H1 (cell line): ENCODE measurements around the gene ARL5A. TPM values are rescaled to one million over a fixed set of nuclear protein-coding genes. Genes with fewer than 3 reads are reported as not detected.

ENCODE experiments used
- CTCF ChIA-PET: fragments of 300-600 bp; sonication (Branson Sonifier 250); formaldehyde crosslinking; loops from one replicate; lab custom pipeline; 2021; ENCODE audit not compliant: partially characterized antibody; lab: Charles Lee
- POLR2A ChIA-PET: fragments of 300-600 bp; sonication (Branson Sonifier 250); formaldehyde crosslinking; loops from one replicate; lab custom pipeline; 2021; ENCODE audit warnings: inconsistent platforms; ENCODE audit not compliant: partially characterized antibody; lab: Charles Lee
- DNase-seq, 2 experiments: peaks; one replicate each; pipeline versions ENCODE4 v3.0.0 to v3.0.0-alpha.2; 2010 to 2022; ENCODE audit warnings: low spot score in 2 of 2, low read depth in 1 of 2, mixed read lengths in 1 of 2
- FAIRE-seq: peaks from 2 replicates; lab custom pipeline; 2011; peaks lifted over from hg19 to GRCh38; lab: Jason Lieb, UNC
- H2AFZ ChIP-seq: 2 replicates; pipeline ENCODE4 v1.8.1; 2012; ENCODE audit warnings: low read length, inconsistent platforms
- H2AK5ac ChIP-seq: 2 replicates; pipeline ENCODE4 v1.6.1; 2013; ENCODE audit warnings: low read depth, low read length
- H2BK120ac ChIP-seq: replicated peaks from 2 replicates; pipeline ENCODE3; 2013; ENCODE audit warnings: low read depth, low read length, inconsistent platforms
- H2BK12ac ChIP-seq: 2 replicates; pipeline ENCODE4 v1.6.1; 2013; ENCODE audit warnings: low read depth, low read length
- H2BK15ac ChIP-seq: 2 replicates; pipeline ENCODE4 v1.6.1; 2013; ENCODE audit warnings: low read length
- H2BK20ac ChIP-seq: 2 replicates; pipeline ENCODE4 v1.6.1; 2013; ENCODE audit warnings: low read length
- H2BK5ac ChIP-seq: 2 replicates; pipeline ENCODE4 v1.6.1; 2013; ENCODE audit warnings: low read depth, low read length
- H3K14ac ChIP-seq: 2 replicates; pipeline ENCODE4 v1.6.1; 2013; ENCODE audit warnings: inconsistent platforms; ENCODE audit not compliant: insufficient read length
- H3K18ac ChIP-seq: 2 replicates; pipeline ENCODE4 v1.6.1; 2013; ENCODE audit warnings: low read length; ENCODE audit errors: extremely low read depth
- H3K23ac ChIP-seq: 2 replicates; pipeline ENCODE4 v1.6.1; 2013; ENCODE audit warnings: inconsistent platforms; ENCODE audit not compliant: insufficient read length
- H3K23me2 ChIP-seq: 2 replicates; pipeline ENCODE4 v1.6.1; 2013; ENCODE audit warnings: low read depth, low read length
- H3K27ac ChIP-seq: 2 replicates; pipeline ENCODE4 v1.6.1; 2011; ENCODE audit warnings: low read depth, low read length, inconsistent platforms
- H3K27me3 ChIP-seq, 4 experiments: replicated peaks in 1 of 4; 1 replicate in 1 of 4; 2 replicates in 3 of 4; pipeline versions ENCODE4 v1.6.1 to v1.8.1; 2011 to 2013; ENCODE audit warnings: low read length in 3 of 4, mild to moderate bottlenecking in 3 of 4, inconsistent platforms in 2 of 4, mixed read lengths in 2 of 4, moderate library complexity in 1 of 4; ENCODE audit not compliant: control insufficient read depth in 3 of 4, insufficient read depth in 3 of 4; ENCODE audit errors: extremely low read depth in 1 of 4
- H3K36me3 ChIP-seq, 4 experiments: 2 replicates each; pipeline versions ENCODE4 v1.6.1 to v1.8.1; 2011 to 2013; ENCODE audit warnings: mild to moderate bottlenecking in 4 of 4, low read length in 3 of 4, moderate library complexity in 2 of 4, control low read depth in 1 of 4, inconsistent platforms in 1 of 4; ENCODE audit not compliant: insufficient read depth in 4 of 4, control insufficient read depth in 2 of 4
- H3K4ac ChIP-seq: replicated peaks from 2 replicates; pipeline ENCODE3; 2013; ENCODE audit warnings: low read length, low read depth, mixed read lengths, inconsistent platforms; ENCODE audit not compliant: insufficient read length
- H3K4me1 ChIP-seq, 4 experiments: replicated peaks in 1 of 4; 1 replicate in 1 of 4; 2 replicates in 3 of 4; pipeline versions ENCODE4 v1.6.1 to v1.8.1; 2011 to 2013; ENCODE audit warnings: low read length in 3 of 4, inconsistent platforms in 2 of 4, mixed read lengths in 1 of 4; ENCODE audit not compliant: insufficient read depth in 4 of 4, control insufficient read depth in 3 of 4
- H3K4me2 ChIP-seq, 2 experiments: 2 replicates each; pipeline versions ENCODE4 v1.6.1 to v1.8.1; 2011 to 2013; ENCODE audit warnings: low read depth in 2 of 2, low read length in 2 of 2, control low read depth in 1 of 2, inconsistent platforms in 1 of 2, mild to moderate bottlenecking in 1 of 2; ENCODE audit not compliant: insufficient read depth in 1 of 2
- H3K4me3 ChIP-seq, 4 experiments: fragments of 200-600, 300-600 bp in 1 of 4; sonication (generic), shearing (Covaris generic), sonication (Bioruptor Twin) in 1 of 4; 2 replicates each; pipeline versions ENCODE4 v1.5.1 to v1.8.1; 2011 to 2016; ENCODE audit warnings: low read length in 4 of 4, low read depth in 3 of 4, control low read depth in 2 of 4, inconsistent platforms in 2 of 4, mild to moderate bottlenecking in 2 of 4, mixed read lengths in 1 of 4, moderate library complexity in 1 of 4; ENCODE audit not compliant: insufficient read depth in 2 of 4; ENCODE audit errors: extremely low read depth in 1 of 4
- H3K56ac ChIP-seq: replicated peaks from 2 replicates; pipeline ENCODE3; 2013; ENCODE audit warnings: low read depth, mild to moderate bottlenecking, mixed read lengths, low read length, inconsistent platforms; ENCODE audit not compliant: insufficient read length
- H3K79me1 ChIP-seq: 2 replicates; pipeline ENCODE4 v1.6.1; 2013; ENCODE audit warnings: low read depth, low read length, control low read depth
- H3K79me2 ChIP-seq, 2 experiments: 2 replicates each; pipeline versions ENCODE4 v1.6.1 to v1.8.1; 2012 to 2013; ENCODE audit warnings: low read length in 2 of 2, mild to moderate bottlenecking in 2 of 2, inconsistent platforms in 1 of 2; ENCODE audit not compliant: insufficient read depth in 2 of 2, control insufficient read depth in 1 of 2
- H3K9ac ChIP-seq, 4 experiments: replicated peaks in 1 of 4; 1 replicate in 1 of 4; 2 replicates in 3 of 4; pipeline versions ENCODE4 v1.6.1 to v1.8.1; 2011 to 2013; ENCODE audit warnings: low read depth in 3 of 4, low read length in 3 of 4, control low read depth in 2 of 4, mild to moderate bottlenecking in 2 of 4, moderate library complexity in 2 of 4, inconsistent platforms in 1 of 4; ENCODE audit errors: extremely low read depth in 1 of 4
- H3K9me3 ChIP-seq, 2 experiments: 2 replicates each; pipeline versions ENCODE4 v1.6.1 to v1.8.1; 2012 to 2013; ENCODE audit warnings: mild to moderate bottlenecking in 2 of 2, moderate library complexity in 2 of 2, control low read depth in 1 of 2, inconsistent platforms in 1 of 2, low read depth in 1 of 2, low read length in 1 of 2, mixed read lengths in 1 of 2; ENCODE audit not compliant: insufficient read depth in 2 of 2
- H4K20me1 ChIP-seq, 2 experiments: replicated peaks in 1 of 2; 2 replicates each; pipeline versions ENCODE3 to v1.8.1; 2011 to 2013; ENCODE audit warnings: inconsistent platforms in 2 of 2, low read length in 2 of 2, mild to moderate bottlenecking in 1 of 2; ENCODE audit not compliant: insufficient read depth in 2 of 2, control insufficient read depth in 1 of 2
- H4K5ac ChIP-seq: 2 replicates; pipeline ENCODE4 v1.6.1; 2013; ENCODE audit warnings: low read length, low read depth, mixed read lengths, inconsistent platforms; ENCODE audit not compliant: insufficient read length
- H4K8ac ChIP-seq: 2 replicates; pipeline ENCODE4 v1.8.0; 2013; ENCODE audit warnings: mild to moderate bottlenecking, moderate library complexity, low read length, inconsistent platforms; ENCODE audit not compliant: insufficient read depth; ENCODE audit errors: extremely low read depth
- H4K91ac ChIP-seq: replicated peaks from 2 replicates; pipeline ENCODE3; 2013; ENCODE audit warnings: low read length, mixed read lengths, inconsistent platforms; ENCODE audit not compliant: insufficient read length
- BACH1 ChIP-seq: IDR thresholded peaks from 2 replicates; pipeline ENCODE4 v1.6.1; 2012; ENCODE audit warnings: low read length, improper control_type of control experiment
- BRCA1 ChIP-seq: IDR thresholded peaks from 2 replicates; pipeline ENCODE4 v1.6.1; 2012; ENCODE audit warnings: low read depth, low read length, improper control_type of control experiment
- CEBPB ChIP-seq: IDR thresholded peaks from 2 replicates; pipeline ENCODE4 v1.6.1; 2012; ENCODE audit warnings: low read depth, low read length
- CTBP2 ChIP-seq: IDR thresholded peaks from 2 replicates; pipeline ENCODE4 v1.7.0; 2011; ENCODE audit warnings: borderline replicate concordance, mild to moderate bottlenecking, moderate library complexity, mixed read lengths, low read length; ENCODE audit not compliant: insufficient read depth, insufficient read length
- CTCF ChIP-seq, 3 experiments: IDR thresholded peaks; 1 replicate in 2 of 3; 2 replicates in 1 of 3; pipeline versions ENCODE4 v1.5.1 to v1.6.1; 2011; ENCODE audit warnings: low read length in 3 of 3, mild to moderate bottlenecking in 3 of 3, inconsistent platforms in 2 of 3, low read depth in 1 of 3, moderate library complexity in 1 of 3; ENCODE audit not compliant: insufficient read depth in 1 of 3; ENCODE audit errors: control extremely low read depth in 1 of 3
- GTF2F1 ChIP-seq: IDR thresholded peaks from 2 replicates; pipeline ENCODE4 v1.6.1; 2012; ENCODE audit warnings: low read depth, low read length, improper control_type of control experiment, borderline replicate concordance
- NANOG ChIP-seq: IDR thresholded peaks from 2 replicates; pipeline ENCODE4 v1.6.1; 2011; ENCODE audit warnings: low read length, low read depth, mild to moderate bottlenecking, inconsistent platforms; ENCODE audit not compliant: insufficient read depth, poor library complexity, severe bottlenecking
- RBBP5 ChIP-seq: IDR thresholded peaks from 2 replicates; pipeline ENCODE4 v1.7.1; 2012; ENCODE audit warnings: low read depth, mild to moderate bottlenecking, inconsistent platforms, low read length, moderate library complexity, borderline replicate concordance
- SIN3A ChIP-seq, 2 experiments: IDR thresholded peaks in 1 of 2; conservative IDR thresholded peaks in 1 of 2; 2 replicates each; pipeline ENCODE4 v1.6.1; 2011 to 2012; ENCODE audit warnings: low read length in 2 of 2, improper control_type of control experiment in 1 of 2, low read depth in 1 of 2, mild to moderate bottlenecking in 1 of 2
- SRF ChIP-seq: IDR thresholded peaks from 2 replicates; pipeline ENCODE4 v1.6.1; 2011; ENCODE audit warnings: mild to moderate bottlenecking, low read depth, low read length, moderate library complexity
- WGBS, 2 experiments: shearing (Covaris generic) in 1 of 2; methylation state at CpG; one replicate each; pipeline versions ENCODE4 v1.1.6 to v1.1.7; 2013 to 2015; ENCODE audit warnings: low lambda C conversion rate in 2 of 2, mixed read lengths in 2 of 2, inconsistent platforms in 1 of 2, low coverage in 1 of 2, missing lambda C conversion rate in 1 of 2; ENCODE audit not compliant: insufficient replicate concordance in 2 of 2, insufficient coverage in 1 of 2, insufficient read length in 1 of 2; ENCODE audit errors: extremely low coverage in 1 of 2, missing lambda C conversion rate in 1 of 2; 5-methylcytosine and 5-hydroxymethylcytosine counted together
- polyA plus RNA-seq, 7 experiments: library from polyadenylated mRNA; depleted of rRNA in 3 of 7; stranded (reverse) in 5 of 7; unstranded in 2 of 7; fragments of >200 nt in 5 of 7; fragments of 200-250 nt in 2 of 7; gene quantifications; 1 replicate in 5 of 7; 2 replicates in 1 of 7; 4 replicates in 1 of 7; pipeline versions ENCODE4 v1.2.1 to v1.2.3, GENCODE V29; 2011 to 2013; ENCODE audit warnings: missing spikeins in 2 of 7, mixed read lengths in 2 of 7
- total RNA-seq: library from RNA; stranded (reverse); fragmentation: NEBNext Ultra II Directional; extraction: Animal tissue kit (Norgen Biotek cat#: 25700); gene quantifications from 2 replicates; pipeline ENCODE4 v1.2.1, GENCODE V29; 2021

The ARL5A gene
- total and polyA plus RNA-seq, 2 of the 8 experiments (the other 6 are each of a cell fraction or from before 2014, with no cell fraction given), result 12.6 to 86.3 TPM

DNA sequence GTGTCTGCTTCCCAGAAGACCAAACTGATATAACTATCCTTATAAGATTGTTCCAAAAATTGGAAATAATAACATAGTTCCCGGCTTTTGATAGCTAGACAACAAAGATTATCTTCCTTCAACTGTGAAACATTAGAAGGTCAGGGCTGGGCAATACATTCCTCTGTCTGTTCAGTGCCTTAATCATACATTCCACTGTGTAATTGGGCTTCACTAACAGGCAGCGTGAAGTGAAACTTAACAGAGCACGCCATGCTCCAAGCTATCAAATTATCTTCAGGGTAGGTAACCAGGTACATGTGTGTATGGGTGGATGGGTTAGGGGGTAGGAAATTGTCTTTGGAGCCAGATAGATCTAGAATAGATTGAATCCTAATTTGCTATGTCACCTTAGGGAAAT is 23.5 kb upstream of the ARL5A start:
- H3K4me1 ChIP-seq, result no peaks in the 10 kb centered on the region
- no peak overlapping the region for H4K8ac ChIP-seq
- H2BK15ac ChIP-seq, result no peak overlapping the region
- no peak overlapping the region for H3K18ac ChIP-seq
- no peaks in the 10 kb centered on the region for H3K36me3 ChIP-seq
- H3K23me2 ChIP-seq, result no peaks in the 10 kb centered on the region
- POLR2A ChIA-PET, result no interaction called here
- CTCF ChIA-PET, result interaction anchor here (1.0 to 1.2 kb wide), 2 partner anchors 10 to 11 kb away, joined by 3 to 12 read pairs; no protein-coding TSS in a partner anchor
- H2AK5ac ChIP-seq, result no peak overlapping the region
- no peak overlapping the region for H3K4ac ChIP-seq
- no peaks in the 10 kb centered on the region for H3K9me3 ChIP-seq
- no peaks in the 10 kb centered on the region for H3K27me3 ChIP-seq
- no peak overlapping the region for H2BK5ac ChIP-seq
- no peaks in the 10 kb centered on the region for H4K20me1 ChIP-seq
- H3K79me1 ChIP-seq, result no peaks in the 10 kb centered on the region
- no peak overlapping the region for H3K4me2 ChIP-seq
- H3K4me3 ChIP-seq, result no peak overlapping the region
- TF ChIP-seq RBBP5, result no peak
- TF ChIP-seq BACH1, result no peak
- no peak for TF ChIP-seq SIN3A (conservative IDR thresholded peaks at IDR 0.05 in 1 of 2, IDR thresholded peaks at IDR 0.05 in 1 of 2; ENCODE audit: low read depth in 1 of 2, low read length in 2 of 2)
- no peak for TF ChIP-seq CTCF (IDR thresholded peaks at IDR 0.05; ENCODE audit: control extremely low read depth in 1 of 3, insufficient read depth in 1 of 3, low read depth in 1 of 3, low read length in 3 of 3)
- no peak for TF ChIP-seq CEBPB
- TF ChIP-seq BRCA1, result no peak
- TF ChIP-seq SRF, result no peak
- no peak for TF ChIP-seq GTF2F1
- TF ChIP-seq CTBP2, result no peak
- no peak for TF ChIP-seq NANOG
- no peaks in the 10 kb centered on the region for H3K79me2 ChIP-seq
- H3K56ac ChIP-seq, result no peak overlapping the region
- DNase-seq, result no peak
- no peak overlapping the region for H3K27ac ChIP-seq
- no peak overlapping the region for H3K23ac ChIP-seq
- no peak for FAIRE-seq
- WGBS, 2 experiments, result 84% methylated on average over 3 of the region's 3 CpGs; no CpG with 5 or more reads in 1 of the 2 experiments
- H3K9ac ChIP-seq, result no peak overlapping the region
- H2AFZ ChIP-seq, result no peak overlapping the region
- no peak overlapping the region for H4K5ac ChIP-seq
- no peak overlapping the region for H2BK120ac ChIP-seq
- no peak overlapping the region for H2BK12ac ChIP-seq
- no peak overlapping the region for H2BK20ac ChIP-seq
- no peak overlapping the region for H4K91ac ChIP-seq
- H3K14ac ChIP-seq, result no peak overlapping the region
